HG02798 (cell line): ENCODE data around the gene CNR2.
"Not testable (repeated sequence)": the region's sequence is repeated elsewhere in the genome, so short reads cannot be mapped to it uniquely, and the experiment has no call there.

Experiments
- ATAC-seq: cut with Tn5 transposase; IDR thresholded peaks from one replicate; pipeline ENCODE4 v1.9.1; 2021; ENCODE audit warnings: mild to moderate bottlenecking; ENCODE audit not compliant: unreplicated experiment, poor library complexity

The CNR2 gene

GRCh38 chr1:23913212-23913880 lies at the start of gene CNR2:
Gene CNR2 (minus strand): TSS chr1:23913362. CDS start chr1:23875617, 37,745 bp downstream.
- no peak for ATAC-seq

- no peak for ATAC-seq
Observed at GRCh38 chr1:23960291-23961020, 47.3 kb upstream of the CNR2 start.

- ATAC-seq = peak; percentile 87
Observed at GRCh38 chr1:23959461-23960290, 46.5 kb upstream of the CNR2 start, which contains the start of gene PNRC2. Gene PNRC2 (plus strand): TSS chr1:23959828. CDS start chr1:23961458, 1,630 bp downstream.

GRCh38 chr1:23958810-23959460 lies 45.8 kb upstream of the CNR2 start:
- peak; percentile 61 for ATAC-seq

GRCh38 chr1:23958040-23958809 lies 45.1 kb upstream of the CNR2 start:
- ATAC-seq = not testable (repeated sequence)

- ATAC-seq = no peak
Observed at GRCh38 chr1:23957096-23957495, 43.9 kb upstream of the CNR2 start.

GRCh38 chr1:23953020-23953419 lies 39.9 kb upstream of the CNR2 start:
- no peak for ATAC-seq

- no peak for ATAC-seq
Observed at GRCh38 chr1:23947366-23947765, 34.2 kb upstream of the CNR2 start.

GRCh38 chr1:23936481-23937176 lies 23.5 kb upstream of the CNR2 start:
- ATAC-seq = no peak

- no peak for ATAC-seq
Observed at GRCh38 chr1:23931491-23931880, 18.3 kb upstream of the CNR2 start.

GRCh38 chr1:23930861-23931490 lies 17.8 kb upstream of the CNR2 start:
- ATAC-seq = no peak

GRCh38 chr1:23930270-23930669 lies 17.1 kb upstream of the CNR2 start:
- ATAC-seq = no peak

GRCh38 chr1:23928789-23929188 lies 15.6 kb upstream of the CNR2 start:
- no peak for ATAC-seq

GRCh38 chr1:23927097-23927496 lies 13.9 kb upstream of the CNR2 start:
- no peak for ATAC-seq

- ATAC-seq = no peak
Observed at GRCh38 chr1:23925279-23925678, 12.1 kb upstream of the CNR2 start.

GRCh38 chr1:23924601-23925000 lies 11.4 kb upstream of the CNR2 start:
- no peak for ATAC-seq

GRCh38 chr1:23923592-23924499 lies 10.7 kb upstream of the CNR2 start:
- no peak for ATAC-seq
